GM12873 (cell line): ENCODE results near the gene SF1.
A peak's percentile ranks its signal among the peaks of the same experiment; 100 is the strongest.

Experiments used
- CTCF ChIP-seq: IDR thresholded peaks from 2 replicates; pipeline ENCODE4 v1.5.1; 2012; ENCODE audit warnings: low read depth, mild to moderate bottlenecking, moderate library complexity, low read length, control low read depth; ENCODE audit not compliant: insufficient read depth; ENCODE audit errors: missing control alignments

SF1 gene

GRCh38 chr11:64803846-64804345 is 25.6 kb upstream of the SF1 start:
- TF ChIP-seq CTCF: no peak

GRCh38 chr11:64803158-64803845 is 25.0 kb upstream of the SF1 start, which contains the start of gene MAP4K2:
MAP4K2 (minus strand) TSS chr11:64803214; CDS start chr11:64803149, 65 bp downstream.
- peak; percentile 27 for TF ChIP-seq CTCF

- no peak for TF ChIP-seq CTCF
Measured at GRCh38 chr11:64802370-64803157, 24.2 kb upstream of the SF1 start.

GRCh38 chr11:64801561-64802369 is 23.4 kb upstream of the SF1 start:
- TF ChIP-seq CTCF: no peak

GRCh38 chr11:64801158-64801464 is 22.8 kb upstream of the SF1 start:
- no peak for TF ChIP-seq CTCF

- no peak for TF ChIP-seq CTCF
Measured at GRCh38 chr11:64800303-64801157, 22.2 kb upstream of the SF1 start.
